OCI-LY1 (cell line): ENCODE measurements around the gene NOL6.

Source experiments
- H2AFZ ChIP-seq: fragments of 200-600 bp; sonication (generic), shearing (Covaris generic); 2 replicates; pipeline ENCODE4 v1.6.0; 2014; ENCODE audit warnings: antibody characterized with exemption, mild to moderate bottlenecking, low read length
- H3F3A ChIP-seq: fragments of 200-600 bp; sonication (generic), shearing (Covaris generic); 2 replicates; pipeline ENCODE4 v1.6.0; 2014; ENCODE audit warnings: mild to moderate bottlenecking, antibody characterized with exemption, low read length, moderate library complexity; ENCODE audit not compliant: insufficient read depth
- H3K27ac ChIP-seq: fragments of 200-600 bp; sonication (generic); 2 replicates; pipeline ENCODE4 v1.5.1; 2014; ENCODE audit warnings: low read length, mixed run types, mild to moderate bottlenecking, low read depth; ENCODE audit not compliant: poor library complexity, severe bottlenecking
- H3K27me3 ChIP-seq: fragments of 200-600 bp; sonication (generic); 2 replicates; pipeline ENCODE4 v1.6.0; 2014; ENCODE audit warnings: antibody characterized with exemption, mild to moderate bottlenecking, low read length, moderate library complexity; ENCODE audit not compliant: insufficient read depth
- H3K36me3 ChIP-seq: fragments of 200-600 bp; sonication (generic); 2 replicates; pipeline ENCODE4 v1.6.1; 2014; ENCODE audit warnings: mild to moderate bottlenecking, antibody characterized with exemption, low read length, moderate library complexity, mixed read lengths; ENCODE audit not compliant: insufficient read depth
- H3K4me1 ChIP-seq: fragments of 200-600 bp; sonication (generic); 2 replicates; pipeline ENCODE4 v1.5.1; 2014; ENCODE audit warnings: mild to moderate bottlenecking, low read length, moderate library complexity; ENCODE audit not compliant: insufficient read depth, severe bottlenecking
- H3K4me2 ChIP-seq: fragments of 200-600 bp; sonication (generic), shearing (Covaris generic); 2 replicates; pipeline ENCODE4 v1.6.1; 2014; ENCODE audit warnings: low read length
- H3K4me3 ChIP-seq: fragments of 200-600 bp; sonication (generic); 2 replicates; pipeline ENCODE4 v1.5.1; 2014; ENCODE audit warnings: low read length, low read depth, mild to moderate bottlenecking, mixed read lengths; ENCODE audit not compliant: poor library complexity, severe bottlenecking
- H3K79me2 ChIP-seq: fragments of 200-600 bp; shearing (Covaris generic); 2 replicates; pipeline ENCODE4 v1.6.1; 2016; ENCODE audit warnings: mixed run types, low read length, mixed read lengths; ENCODE audit not compliant: insufficient read depth
- H3K9ac ChIP-seq: fragments of 200-600 bp; sonication (generic), shearing (Covaris generic); 2 replicates; pipeline ENCODE4 v1.6.1; 2014; ENCODE audit warnings: mild to moderate bottlenecking, low read length, mixed read lengths
- H3K9me2 ChIP-seq: fragments of 200-600 bp; sonication (generic), shearing (Covaris generic); 2 replicates; pipeline ENCODE4 v1.6.1; 2014; ENCODE audit warnings: low read depth, mild to moderate bottlenecking, low read length, mixed read lengths
- H3K9me3 ChIP-seq: fragments of 200-600 bp; shearing (Covaris generic); 2 replicates; pipeline ENCODE4 v1.6.1; 2014; ENCODE audit warnings: low read length, mixed read lengths
- H4K20me1 ChIP-seq: fragments of 200-600 bp; sonication (generic), shearing (Covaris generic); 2 replicates; pipeline ENCODE4 v1.6.0; 2016; ENCODE audit warnings: mild to moderate bottlenecking, low read length; ENCODE audit not compliant: insufficient read depth
- CTCF ChIP-seq: fragments of 200-600 bp; sonication (generic), shearing (Covaris generic); IDR thresholded peaks from 2 replicates; pipeline ENCODE4 v1.5.1; 2017; ENCODE audit warnings: mild to moderate bottlenecking, antibody characterized with exemption, low read length, moderate library complexity, mixed read lengths
- EZH2 ChIP-seq: fragments of 200-600 bp; sonication (generic), shearing (Covaris generic); IDR thresholded peaks from 2 replicates; pipeline ENCODE4 v1.8.0; 2017; ENCODE audit warnings: borderline replicate concordance, mixed run types, mild to moderate bottlenecking, antibody characterized with exemption, low read length, moderate library complexity, mixed read lengths

The NOL6 gene

GRCh38 chr9:33446946-33447798 is 26.6 kb downstream of the NOL6 start, which contains the start of gene AQP3:
TSS of gene AQP3 (minus strand) at chr9:33447593. CDS start at chr9:33447530, 63 bp downstream.
- no peaks in the 10 kb centered on the region for H3K27me3 ChIP-seq
- no peaks in the 10 kb centered on the region for H3K9me2 ChIP-seq
- TF ChIP-seq EZH2 (no peak), CTCF (peak; percentile 42; the same call in 1 of the 2 replicates)
- peak within 1 kb of the TSS; percentile 64 for H3K4me3 ChIP-seq
- H3K4me1 ChIP-seq, result peaks cover 26% of the 10 kb centered on the region
- no peaks in the 10 kb centered on the region for H3K9me3 ChIP-seq
- no peaks in the 10 kb centered on the region for H3K36me3 ChIP-seq
- no peaks in the 10 kb centered on the region for H3F3A ChIP-seq
- H3K27ac ChIP-seq, result peak within 1 kb of the TSS; percentile 86
- no peaks in the 10 kb centered on the region for H3K79me2 ChIP-seq
- peak within 1 kb of the TSS; percentile 11; the same call in 1 of the 2 replicates for H2AFZ ChIP-seq
- peak within 1 kb of the TSS; percentile 64 for H3K9ac ChIP-seq
- H3K4me2 ChIP-seq, result peak within 1 kb of the TSS; percentile 83
- no peaks in the 10 kb centered on the region for H4K20me1 ChIP-seq

GRCh38 chr9:33446240-33446945 is 27.3 kb downstream of the NOL6 start:
- TF ChIP-seq CTCF, result no peak
- TF ChIP-seq EZH2, result no peak
- H3K4me3 ChIP-seq, result peak overlapping the region; percentile 64

GRCh38 chr9:33445389-33446239 is 28.1 kb downstream of the NOL6 start:
- Histone ChIP-seq H3K79me2 (no peaks in the 10 kb centered on the region), H2AFZ (no peak overlapping the region), H3K9ac (peak overlapping the region; percentile 7; the same call in 1 of the 2 replicates), H3F3A (no peaks in the 10 kb centered on the region), H3K4me1 (peaks cover 26% of the 10 kb centered on the region), H3K27ac (peak overlapping the region; percentile 86), H3K4me2 (peak overlapping the region; percentile 83), H3K9me2 (no peaks in the 10 kb centered on the region), H3K36me3 (no peaks in the 10 kb centered on the region), H3K27me3 (no peaks in the 10 kb centered on the region), H3K4me3 (peak overlapping the region; percentile 64), H4K20me1 (no peaks in the 10 kb centered on the region), H3K9me3 (no peaks in the 10 kb centered on the region)
- no peak for TF ChIP-seq EZH2
- TF ChIP-seq CTCF, result no peak

More at GRCh38 chr9:33446240-33446945, 27.3 kb downstream of the NOL6 start:
- Histone ChIP-seq H3K9me3 (no peaks in the 10 kb centered on the region), H3K9ac (peak overlapping the region; percentile 64), H3K27me3 (no peaks in the 10 kb centered on the region), H3K27ac (peak overlapping the region; percentile 86), H4K20me1 (no peaks in the 10 kb centered on the region), H2AFZ (peak overlapping the region; percentile 11; the same call in 1 of the 2 replicates), H3K79me2 (no peaks in the 10 kb centered on the region), H3K4me1 (peaks cover 26% of the 10 kb centered on the region), H3K9me2 (no peaks in the 10 kb centered on the region), H3K4me2 (peak overlapping the region; percentile 83), H3F3A (no peaks in the 10 kb centered on the region), H3K36me3 (no peaks in the 10 kb centered on the region)
